IMR-90 (cell line): Measurements from ENCODE around the gene SMCO3. TPM values are rescaled to one million over a fixed set of nuclear protein-coding genes. Genes with fewer than 3 reads are reported as not detected.

ENCODE experiments used
- ATAC-seq: fragments of 200-7000 bp; cut with Tn5 transposase; 2 replicates; pipeline ENCODE4 v1.9.1; 2020; ENCODE audit warnings: low read depth, mild to moderate bottlenecking, moderate library complexity
- BruUV-seq: library from RNA; stranded (reverse); fragments of 400-500 nt; replicated peaks from 2 replicates; lab custom pipeline; 2021; lab: Mats Ljungman, UMichigan
- CTCF ChIA-PET: fragments of 300-600 bp; formaldehyde crosslinking; extraction: SDS; loops from one replicate; lab custom pipeline; 2021; ENCODE audit warnings: antibody characterized with exemption; lab: Yijun Ruan, JAX
- POLR2A ChIA-PET: fragments of 300-600 bp; sonication (Branson Sonifier 250); formaldehyde crosslinking; loops from one replicate; lab custom pipeline; 2022; ENCODE audit warnings: antibody characterized with exemption; ENCODE audit not compliant: unreplicated experiment; lab: Charles Lee
- DNase-seq: peaks from one replicate; pipeline ENCODE4 v3.0.0; 2013
- H2AFZ ChIP-seq: replicated peaks from 2 replicates; pipeline ENCODE3; 2013; ENCODE audit warnings: low read length, mild to moderate bottlenecking; ENCODE audit not compliant: poor library complexity
- H2AK5ac ChIP-seq: 2 replicates; pipeline ENCODE4 v1.6.1; 2013; ENCODE audit warnings: low read depth, low read length, inconsistent platforms
- H2AK9ac ChIP-seq: replicated peaks from 2 replicates; pipeline ENCODE3; 2013; ENCODE audit warnings: mild to moderate bottlenecking, low read depth, low read length, moderate library complexity; ENCODE audit not compliant: poor library complexity
- H2BK120ac ChIP-seq: 2 replicates; pipeline ENCODE4 v1.6.1; 2013; ENCODE audit warnings: low read depth, low read length, inconsistent platforms
- H2BK15ac ChIP-seq: 3 replicates; pipeline ENCODE4 v1.6.1; 2013; ENCODE audit warnings: low read depth, low read length, inconsistent platforms
- H2BK20ac ChIP-seq: 2 replicates; pipeline ENCODE4 v1.6.1; 2013; ENCODE audit warnings: low read depth, mild to moderate bottlenecking, inconsistent platforms, low read length, moderate library complexity
- H2BK5ac ChIP-seq: 2 replicates; pipeline ENCODE4 v1.6.1; 2013; ENCODE audit warnings: mild to moderate bottlenecking, low read depth, low read length, inconsistent platforms; ENCODE audit not compliant: poor library complexity, severe bottlenecking
- H3K14ac ChIP-seq: replicated peaks from 2 replicates; pipeline ENCODE4 v1.6.1; 2013; ENCODE audit warnings: low read depth, low read length, inconsistent platforms
- H3K18ac ChIP-seq: 2 replicates; pipeline ENCODE4 v1.6.1; 2013; ENCODE audit warnings: low read depth, low read length, control low read depth
- H3K23ac ChIP-seq: 2 replicates; pipeline ENCODE4 v1.6.1; 2013; ENCODE audit warnings: low read depth, low read length, inconsistent platforms
- H3K27ac ChIP-seq: 2 replicates; pipeline ENCODE4 v1.5.1; 2013; ENCODE audit warnings: mild to moderate bottlenecking, control low read depth, low read length; ENCODE audit not compliant: insufficient read depth
- H3K27me3 ChIP-seq: 2 replicates; pipeline ENCODE4 v1.6.1; 2013; ENCODE audit warnings: low read length; ENCODE audit not compliant: control insufficient read depth, insufficient read depth
- H3K36me3 ChIP-seq: 2 replicates; pipeline ENCODE4 v1.6.1; 2013; ENCODE audit warnings: low read length, mixed read lengths; ENCODE audit not compliant: control insufficient read depth, insufficient read depth
- H3K4ac ChIP-seq: 2 replicates; pipeline ENCODE4 v1.6.1; 2013; ENCODE audit warnings: low read depth, low read length, inconsistent platforms
- H3K4me1 ChIP-seq: 2 replicates; pipeline ENCODE4 v1.6.1; 2013; ENCODE audit warnings: low read length, mixed read lengths; ENCODE audit not compliant: control insufficient read depth, insufficient read depth
- H3K4me2 ChIP-seq: 2 replicates; pipeline ENCODE4 v1.6.1; 2013; ENCODE audit warnings: low read depth, mild to moderate bottlenecking, control low read depth, low read length, moderate library complexity
- H3K4me3 ChIP-seq: 2 replicates; pipeline ENCODE4 v1.5.1; 2013; ENCODE audit warnings: low read depth, mild to moderate bottlenecking, control low read depth, low read length, moderate library complexity; ENCODE audit not compliant: insufficient read depth
- H3K56ac ChIP-seq: 2 replicates; pipeline ENCODE4 v1.6.1; 2013; ENCODE audit warnings: low read length, inconsistent platforms; ENCODE audit not compliant: insufficient read depth; ENCODE audit errors: extremely low read depth
- H3K79me1 ChIP-seq, 2 experiments: 2 replicates each; pipeline ENCODE4 v1.6.1; 2013; ENCODE audit warnings: low read length in 2 of 2, inconsistent platforms in 1 of 2, low read depth in 1 of 2
- H3K9ac ChIP-seq: 2 replicates; pipeline ENCODE4 v1.6.1; 2013; ENCODE audit warnings: low read depth, low read length, control low read depth
- H3K9me1 ChIP-seq: 2 replicates; pipeline ENCODE4 v1.6.1; 2013; ENCODE audit warnings: low read length, inconsistent platforms; ENCODE audit not compliant: insufficient read depth
- H3K9me3 ChIP-seq: 2 replicates; pipeline ENCODE4 v1.6.1; 2013; ENCODE audit warnings: low read length; ENCODE audit not compliant: control insufficient read depth, insufficient read depth
- H4K20me1 ChIP-seq: 2 replicates; pipeline ENCODE4 v1.6.1; 2013; ENCODE audit warnings: low read length, inconsistent platforms; ENCODE audit not compliant: insufficient read depth
- H4K5ac ChIP-seq: 2 replicates; pipeline ENCODE4 v1.6.1; 2013; ENCODE audit warnings: mild to moderate bottlenecking, low read depth, low read length, control low read depth
- H4K8ac ChIP-seq, 2 experiments: 2 replicates each; pipeline ENCODE4 v1.6.1; 2013; ENCODE audit warnings: low read depth in 2 of 2, low read length in 2 of 2, control low read depth in 1 of 2, inconsistent platforms in 1 of 2
- H4K91ac ChIP-seq: 2 replicates; pipeline ENCODE4 v1.6.1; 2013; ENCODE audit warnings: low read depth, low read length, inconsistent platforms; ENCODE audit not compliant: insufficient read depth
- CEBPB ChIP-seq: IDR thresholded peaks from 2 replicates; pipeline ENCODE4 v1.6.1; 2012; ENCODE audit warnings: low read depth, low read length, improper control_type of control experiment
- CHD1 ChIP-seq: IDR thresholded peaks from 2 replicates; pipeline ENCODE4 v1.6.1; 2012; ENCODE audit warnings: low read depth, low read length, improper control_type of control experiment
- CTCF ChIP-seq: conservative IDR thresholded peaks from 2 replicates; pipeline ENCODE4 v1.5.1; 2012; ENCODE audit warnings: mild to moderate bottlenecking, low read depth, low read length, improper control_type of control experiment
- ELK1 ChIP-seq: fragments of 150-350 bp; IDR thresholded peaks from 2 replicates; pipeline ENCODE4 v1.6.1; 2016; ENCODE audit warnings: low read depth, mild to moderate bottlenecking, low read length, moderate library complexity, borderline replicate concordance
- FOS ChIP-seq: fragments of 150-350 bp; IDR thresholded peaks from 2 replicates; pipeline ENCODE4 v1.6.1; 2016; ENCODE audit warnings: low read depth, low read length
- MAFK ChIP-seq: IDR thresholded peaks from 2 replicates; pipeline ENCODE4 v1.6.1; 2012; ENCODE audit warnings: low read depth, low read length, improper control_type of control experiment
- MAZ ChIP-seq: IDR thresholded peaks from 2 replicates; pipeline ENCODE4 v1.6.1; 2012; ENCODE audit warnings: low read depth, mild to moderate bottlenecking, low read length, improper control_type of control experiment, moderate library complexity, borderline replicate concordance
- MXI1 ChIP-seq: IDR thresholded peaks from 2 replicates; pipeline ENCODE4 v1.6.1; 2012; ENCODE audit warnings: low read depth, mild to moderate bottlenecking, low read length, moderate library complexity, borderline replicate concordance
- NFE2L2 ChIP-seq: fragments of 150-350 bp; IDR thresholded peaks from 2 replicates; pipeline ENCODE4 v1.6.1; 2016; ENCODE audit warnings: low read depth, mild to moderate bottlenecking, low read length
- POLR2A ChIP-seq: IDR thresholded peaks from 2 replicates; pipeline ENCODE4 v1.6.1; 2012; ENCODE audit warnings: mild to moderate bottlenecking, low read depth, low read length
- RAD21 ChIP-seq: IDR thresholded peaks from 2 replicates; pipeline ENCODE4 v1.6.1; 2012; ENCODE audit warnings: low read length, improper control_type of control experiment
- RCOR1 ChIP-seq: IDR thresholded peaks from 2 replicates; pipeline ENCODE4 v1.6.1; 2012; ENCODE audit warnings: mild to moderate bottlenecking, low read length, improper control_type of control experiment; ENCODE audit not compliant: insufficient replicate concordance
- SMC3 ChIP-seq: fragments of 150-350 bp; IDR thresholded peaks from 2 replicates; pipeline ENCODE4 v1.6.1; 2016; ENCODE audit warnings: low read depth, mild to moderate bottlenecking, antibody characterized with exemption, low read length, moderate library complexity
- USF2 ChIP-seq: fragments of 150-350 bp; IDR thresholded peaks from 2 replicates; pipeline ENCODE4 v1.6.1; 2017; ENCODE audit warnings: mild to moderate bottlenecking, antibody characterized with exemption, low read length, low read depth
- WGBS, 2 experiments: methylation state at CpG; one replicate each; pipeline versions ENCODE4 v1.1.5 to v1.1.7; 2013; ENCODE audit warnings: missing lambda C conversion rate in 2 of 2; ENCODE audit not compliant: insufficient read length in 1 of 2; ENCODE audit errors: extremely low coverage in 2 of 2; 5-methylcytosine and 5-hydroxymethylcytosine counted together
- dilution Hi-C: fragments of 300-500 bp; cut with HindIII; formaldehyde crosslinking; loops from one replicate; pipeline ENCODE4 v1.14.3; 2018; ENCODE audit warnings: low sequenced_read_pairs; ENCODE audit not compliant: unreplicated experiment
- in situ Hi-C: fragments of 300-500 bp; cut with MboI; formaldehyde crosslinking; loops from 3 replicates; pipeline ENCODE4 v1.14.3; 2019; ENCODE audit warnings: low sequenced_read_pairs, inconsistent platforms, mixed read lengths
- intact Hi-C: fragments of 100-400 bp; cut with micrococcal nuclease; formaldehyde crosslinking; loops from 2 replicates; pipeline ENCODE4 v1.10.0; 2022
- polyA plus RNA-seq, 3 experiments: library from polyadenylated mRNA; depleted of rRNA; stranded (reverse); fragments of >200 nt; gene quantifications; 2 replicates each; pipeline ENCODE4 v1.2.3, GENCODE V29; 2012; ENCODE audit warnings: low replicate concordance in 1 of 3
- total RNA-seq: library from RNA; depleted of rRNA; stranded (reverse); fragments of >200 nt; gene quantifications from 2 replicates; pipeline ENCODE4 v1.2.3, GENCODE V29; 2012

Gene SMCO3
- total and polyA plus RNA-seq, 2 of the 4 experiments (the other 2 are of a cell fraction) = under 0.01 to 0.07 TPM

- Histone ChIP-seq H3K79me1 (peaks cover 1 to 50% of the 10 kb centered on the region in 2 experiments; a peak in 3 of 4 replicates), H3K56ac (0 out of 2 replicates have a peak overlapping the region, but pooled peaks have one; percentile 35), H2BK20ac (peak overlapping the region; percentile 53; the same call in 1 of the 2 replicates), H3K9me3 (no peaks in the 10 kb centered on the region; the same call in 1 of the 2 replicates), H3K4me2 (peak overlapping the region; percentile 29; the same call in 1 of the 2 replicates), H2BK5ac (peak overlapping the region; percentile 29), H4K20me1 (no peaks in the 10 kb centered on the region; the same call in 1 of the 2 replicates), H4K5ac (peak overlapping the region; percentile 25; the same call in 1 of the 2 replicates), H3K14ac (no peak overlapping the region), H3K18ac (no peak overlapping the region), H2AK5ac (no peak overlapping the region), H3K4ac (no peak overlapping the region; the same call in 1 of the 2 replicates), H2BK15ac (no peak overlapping the region), H4K8ac (peak overlapping the region in 1 of 2 experiments; percentile 61), H3K4me1 (peaks cover under 1% of the 10 kb centered on the region), H2AFZ (no peak overlapping the region), H2AK9ac (no peak overlapping the region), H4K91ac (no peak overlapping the region), H3K27ac (0 out of 2 replicates have a peak overlapping the region, but pooled peaks have one; percentile 16), H3K4me3 (no peak overlapping the region), H3K9me1 (0 out of 2 replicates have a peak, but pooled peaks cover 3% of the 10 kb centered on the region), H3K27me3 (no peaks in the 10 kb centered on the region), H3K36me3 (no peaks in the 10 kb centered on the region), H2BK120ac (peak overlapping the region; percentile 24; the same call in 1 of the 2 replicates), H3K9ac (no peak overlapping the region; the same call in 1 of the 2 replicates), H3K23ac (no peak overlapping the region)
- 100% methylated on average over 1 of the region's 6 CpGs; no CpG with 5 or more reads in 1 of the 2 experiments for WGBS, 2 experiments
- BruUV-seq = no TSS peak
- in situ Hi-C loops = loop anchor here (5.0 kb wide), 1 partner anchor 514 kb away; no protein-coding TSS in a partner anchor
- no peak for DNase-seq
- intact Hi-C loops = loop anchor here (10.0 kb wide), 1 partner anchor 1573 kb away; the partner anchor contains the start of gene MGST1
- ChIA-PET POLR2A (interaction anchor here (0.6 to 0.9 kb wide), 3 partner anchors 9 to 757 kb away, joined by 3 to 7 read pairs (median 4); no protein-coding TSS in a partner anchor), CTCF (interaction anchor here (0.6 to 0.8 kb wide), 2 partner anchors 59 to 1402 kb away, joined by 3 read pairs; no protein-coding TSS in a partner anchor)
- no peak for ATAC-seq
- dilution Hi-C loops = no loop called here
- TF ChIP-seq CTCF (no peak), RCOR1 (no peak), ELK1 (no peak), MAFK (no peak), CHD1 (no peak), MAZ (no peak), NFE2L2 (no peak), FOS (no peak), POLR2A (no peak), MXI1 (no peak), RAD21 (no peak), SMC3 (no peak), USF2 (no peak), CEBPB (no peak)
Measured at GRCh38 chr12:14771651-14772137, 42.3 kb downstream of the SMCO3 start.
